Right lobe of liver (tissue), 6 donors: ENCODE results near the gene COL2A1. TPM values are rescaled to one million over a fixed set of nuclear protein-coding genes. Genes with fewer than 3 reads are reported as not detected.

Source experiments
- ATAC-seq, 4 donors: fragments of 200-7000 bp; cut with Tn5 transposase; one replicate each; pipeline ENCODE4 v1.9.1; 2020; ENCODE audit warnings: mild to moderate bottlenecking in 4 of 4, moderate library complexity in 4 of 4
- DNase-seq, 3 donors: peaks; one replicate each; pipeline ENCODE4 v3.0.0-alpha.2; 2020
- H3K27ac ChIP-seq, 3 donors: fragments of 200-600 bp; one replicate each; pipeline ENCODE4 v1.8.0; 2022
- H3K27me3 ChIP-seq, 2 donors: fragments of 200-600 bp; one replicate each; pipeline ENCODE4 v1.8.0; 2022
- H3K36me3 ChIP-seq, 4 donors: fragments of 200-600 bp; sonication (generic) in 1 of 4; one replicate each; pipeline versions ENCODE4 v1.5.1 to v1.8.0; 2017 to 2022; ENCODE audit warnings: control low read depth in 1 of 4
- H3K4me1 ChIP-seq, 4 donors: fragments of 200-600 bp; sonication (generic) in 1 of 4; one replicate each; pipeline versions ENCODE4 v1.5.1 to v1.8.0; 2017 to 2022; ENCODE audit warnings: control low read depth in 1 of 4
- H3K4me3 ChIP-seq, 3 donors: fragments of 200-600 bp; one replicate each; pipeline ENCODE4 v1.8.0; 2022
- H3K9me3 ChIP-seq, 4 donors: fragments of 200-600 bp; sonication (generic) in 1 of 4; one replicate each; pipeline versions ENCODE4 v1.5.1 to v1.8.0; 2017 to 2022; ENCODE audit warnings: control low read depth in 1 of 4
- POLR2A ChIP-seq: fragments of 450-650 bp; IDR thresholded peaks from one replicate; pipeline ENCODE4 v1.6.1; 2017; ENCODE audit warnings: antibody characterized with exemption, mild to moderate bottlenecking
- WGBS: methylation state at CpG from one replicate; pipeline ENCODE4 v1.1.6; 2018; ENCODE audit warnings: low coverage, low lambda C conversion rate; ENCODE audit not compliant: insufficient coverage; ENCODE audit errors: missing lambda C conversion rate; 5-methylcytosine and 5-hydroxymethylcytosine counted together
- intact Hi-C, 2 donors: fragments of 100-400 bp; cut with DNase I; formaldehyde crosslinking; loops; one replicate each; pipeline versions ENCODE4 v1.11.2 to v1.14.1; 2022
- total RNA-seq, 6 experiments: library from RNA; depleted of rRNA in 2 of 6; stranded (reverse); fragments of >200 nt in 2 of 6; fragmentation: NEBNext Ultra II Directional in 3 of 6; extraction: Animal tissue kit (Norgen Biotek cat#: 25700) in 3 of 6; gene quantifications; one replicate each; pipeline versions ENCODE4 v1.1.0 to v1.2.4, GENCODE V29; 2016 to 2023
- TF ChIP-seq, protein P1 (sequence below), 4 donors: fragments of 200-600 bp in 3 of 4; fragments of 450-650 bp in 1 of 4; IDR thresholded peaks; one replicate each; pipeline versions ENCODE4 v1.5.1 to v1.8.0; 2016 to 2022; ENCODE audit warnings: antibody characterized with exemption in 4 of 4, mild to moderate bottlenecking in 2 of 4
- donor health status: DM: no; HTN: yes; CAD: no.
- donor health status: DM: no; HTN: no; CAD: no.
- donor health status: DM: no; HTN: no; CAD: no.
- donor health status: DM: no; HTN: yes; CAD: no.
- donor health status: DM: no; HTN: yes; CAD: no.

COL2A1 gene
- total RNA-seq, 6 experiments from 2014 or later = not detected

DNA sequence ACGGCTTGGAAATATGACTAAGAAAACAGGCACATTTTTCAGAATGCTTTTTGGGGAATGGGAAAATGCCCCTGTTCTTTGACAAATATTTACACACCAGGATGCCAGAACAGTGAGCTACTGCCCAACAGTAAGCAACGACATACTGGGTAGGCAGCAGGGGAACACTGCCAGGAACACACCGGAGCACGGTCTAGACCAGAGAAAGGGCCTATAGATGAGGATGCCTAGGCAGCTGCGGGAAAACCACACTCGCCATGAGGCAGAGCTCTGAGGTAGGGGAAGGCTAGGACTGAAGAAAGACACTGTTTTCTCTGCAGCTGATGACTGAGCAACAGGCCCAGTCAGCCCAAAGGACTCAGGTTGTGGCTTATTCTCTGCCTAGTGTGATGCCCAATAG lies 45.9 kb upstream of the COL2A1 start:
- 100% methylated on average over 1 of the region's 6 CpGs for WGBS
- H3K36me3 ChIP-seq = peaks cover 0 to 33% (median 4%) of the 10 kb centered on the region in 4 donors

DNA sequence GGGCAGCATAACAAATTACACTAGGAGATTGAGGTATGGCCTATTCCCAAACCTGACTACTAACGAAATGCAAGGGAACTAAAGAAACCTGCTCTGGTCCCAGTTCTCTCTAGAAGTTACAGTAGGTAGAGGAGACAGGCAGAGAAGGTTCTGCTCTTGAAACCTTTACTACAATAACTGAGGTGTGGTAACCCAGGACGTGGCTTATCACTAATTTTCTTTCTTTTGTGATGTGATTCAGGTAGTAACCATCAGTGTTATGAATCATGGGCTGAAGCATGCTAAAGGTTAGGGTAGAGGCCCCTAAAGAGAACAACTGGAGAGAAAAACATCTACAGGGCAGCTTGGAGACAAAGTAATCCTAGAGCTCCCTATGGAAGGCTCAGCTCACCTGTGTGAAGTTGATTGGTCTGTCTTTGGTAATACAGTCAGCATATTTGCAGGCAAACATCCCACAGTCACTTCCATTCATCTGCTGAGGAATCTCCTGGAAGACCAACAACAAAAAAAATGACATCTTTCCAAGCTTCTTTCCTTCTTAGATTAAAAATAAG lies 41.8 kb upstream of the COL2A1 start:
- Histone ChIP-seq H3K4me3 (no peak overlapping the region), H3K9me3 (no peaks in the 10 kb centered on the region), H3K36me3 (peaks cover 0 to 37% (median 10%) of the 10 kb centered on the region in 4 donors), H3K27ac (no peak overlapping the region), H3K4me1 (no peaks in the 10 kb centered on the region), H3K27me3 (no peaks in the 10 kb centered on the region)
- ATAC-seq = no peak
- WGBS = 75% methylated on average over 1 of the region's 2 CpGs
- no peak for TF ChIP-seq POLR2A
- TF ChIP-seq, protein P1, sequence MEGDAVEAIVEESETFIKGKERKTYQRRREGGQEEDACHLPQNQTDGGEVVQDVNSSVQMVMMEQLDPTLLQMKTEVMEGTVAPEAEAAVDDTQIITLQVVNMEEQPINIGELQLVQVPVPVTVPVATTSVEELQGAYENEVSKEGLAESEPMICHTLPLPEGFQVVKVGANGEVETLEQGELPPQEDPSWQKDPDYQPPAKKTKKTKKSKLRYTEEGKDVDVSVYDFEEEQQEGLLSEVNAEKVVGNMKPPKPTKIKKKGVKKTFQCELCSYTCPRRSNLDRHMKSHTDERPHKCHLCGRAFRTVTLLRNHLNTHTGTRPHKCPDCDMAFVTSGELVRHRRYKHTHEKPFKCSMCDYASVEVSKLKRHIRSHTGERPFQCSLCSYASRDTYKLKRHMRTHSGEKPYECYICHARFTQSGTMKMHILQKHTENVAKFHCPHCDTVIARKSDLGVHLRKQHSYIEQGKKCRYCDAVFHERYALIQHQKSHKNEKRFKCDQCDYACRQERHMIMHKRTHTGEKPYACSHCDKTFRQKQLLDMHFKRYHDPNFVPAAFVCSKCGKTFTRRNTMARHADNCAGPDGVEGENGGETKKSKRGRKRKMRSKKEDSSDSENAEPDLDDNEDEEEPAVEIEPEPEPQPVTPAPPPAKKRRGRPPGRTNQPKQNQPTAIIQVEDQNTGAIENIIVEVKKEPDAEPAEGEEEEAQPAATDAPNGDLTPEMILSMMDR (IDR thresholded peaks at IDR 0.05) = no peak
- no peak for DNase-seq
- intact Hi-C loops = no loop called here

More for the DNA sequence above, 45.9 kb upstream of the COL2A1 start:
- Histone ChIP-seq H3K27ac (no peak overlapping the region), H3K4me1 (no peaks in the 10 kb centered on the region), H3K9me3 (no peaks in the 10 kb centered on the region), H3K4me3 (no peak overlapping the region), H3K27me3 (no peaks in the 10 kb centered on the region)
- TF ChIP-seq, protein P1 (IDR thresholded peaks at IDR 0.05) = no peak
- no peak for TF ChIP-seq POLR2A
- DNase-seq = no peak
- intact Hi-C loops = no loop called here
- no peak for ATAC-seq

DNA sequence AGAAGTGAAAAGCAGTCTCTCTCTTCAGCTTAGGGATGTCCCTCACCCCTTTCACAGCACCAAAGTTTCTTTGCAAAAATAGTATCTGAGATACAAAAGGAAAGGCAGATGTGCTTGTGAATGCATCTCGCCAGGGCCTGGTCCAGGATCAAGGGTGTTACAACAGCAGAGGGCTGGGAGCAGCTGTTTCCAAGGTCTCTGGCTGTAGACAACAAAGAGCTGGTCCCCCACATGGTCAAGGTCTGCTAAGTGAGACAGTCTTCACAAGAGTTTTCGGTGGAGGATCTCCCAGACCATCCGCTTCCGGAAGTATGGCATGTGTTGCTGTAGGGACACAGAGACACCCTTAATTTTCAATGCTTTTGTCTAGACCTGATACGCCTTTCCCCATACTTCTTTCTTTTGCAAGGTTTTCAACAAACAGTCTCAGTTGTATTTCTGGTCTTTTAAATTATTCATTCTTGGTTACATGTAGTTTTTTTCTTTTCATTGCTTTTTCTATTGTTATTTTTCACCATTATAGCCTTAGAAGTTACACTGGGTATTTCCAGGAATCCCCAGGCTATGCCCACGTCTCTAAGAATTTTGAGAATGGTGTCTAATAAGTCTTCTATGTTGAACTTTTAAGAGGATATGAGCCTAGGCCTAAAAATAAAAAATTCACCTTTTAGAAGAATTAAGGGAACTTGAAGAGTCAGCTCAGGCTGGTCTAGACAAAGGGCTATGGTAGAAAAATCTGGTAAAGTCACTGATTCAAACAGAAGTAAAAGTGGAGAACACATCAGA lies 41.0 kb upstream of the COL2A1 start:
- 96% methylated on average over 6 of the region's 6 CpGs for WGBS
- no peaks in the 10 kb centered on the region for H3K9me3 ChIP-seq
- H3K36me3 ChIP-seq = peaks cover 0 to 37% (median 10%) of the 10 kb centered on the region in 4 donors
- TF ChIP-seq, protein P1 (IDR thresholded peaks at IDR 0.05) = no peak
- TF ChIP-seq POLR2A = no peak
- no peaks in the 10 kb centered on the region for H3K4me1 ChIP-seq
- no peak overlapping the region for H3K27ac ChIP-seq
- DNase-seq = no peak
- H3K27me3 ChIP-seq = no peaks in the 10 kb centered on the region
- no peak for ATAC-seq
- H3K4me3 ChIP-seq = no peak overlapping the region
- intact Hi-C loops = no loop called here

DNA sequence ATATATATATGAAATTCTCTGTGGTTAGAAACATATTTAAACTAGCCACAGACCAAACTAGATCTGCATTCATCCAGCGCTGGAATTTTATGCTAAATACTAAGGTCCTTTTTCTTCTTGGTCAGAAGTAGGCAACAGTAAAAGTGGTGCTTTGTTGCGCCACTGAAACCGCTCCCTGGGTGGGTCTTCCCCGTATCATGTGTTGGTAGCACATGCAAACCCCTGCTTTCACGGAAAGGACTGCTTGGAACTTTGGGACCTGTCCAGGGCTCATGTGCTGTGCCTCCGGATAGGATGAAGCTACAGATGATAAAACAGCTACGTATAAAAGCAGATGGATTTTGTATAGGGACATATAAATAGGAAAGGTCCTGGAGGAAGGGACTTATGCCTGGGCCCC lies 40.1 kb upstream of the COL2A1 start:
- DNase-seq (no peak), ATAC-seq (no peak)
- intact Hi-C loops = no loop called here
- WGBS = 100% methylated on average over 6 of the region's 7 CpGs
- TF ChIP-seq POLR2A = no peak
- TF ChIP-seq, protein P1 (IDR thresholded peaks at IDR 0.05) = no peak
- H3K4me1 ChIP-seq = no peaks in the 10 kb centered on the region
- H3K36me3 ChIP-seq = peaks cover 0 to 37% (median 10%) of the 10 kb centered on the region in 4 donors
- H3K27ac ChIP-seq = no peak overlapping the region
- H3K4me3 ChIP-seq = no peak overlapping the region
- no peaks in the 10 kb centered on the region for H3K27me3 ChIP-seq
- no peaks in the 10 kb centered on the region for H3K9me3 ChIP-seq
